Measurements from ENCODE around the gene AKAP9. TPM values are rescaled to one million over a fixed set of nuclear protein-coding genes. Genes with fewer than 3 reads are reported as not detected.

AKAP9 gene
- total RNA-seq = 9.1 and 14.5 TPM in 2 replicates

DNA sequence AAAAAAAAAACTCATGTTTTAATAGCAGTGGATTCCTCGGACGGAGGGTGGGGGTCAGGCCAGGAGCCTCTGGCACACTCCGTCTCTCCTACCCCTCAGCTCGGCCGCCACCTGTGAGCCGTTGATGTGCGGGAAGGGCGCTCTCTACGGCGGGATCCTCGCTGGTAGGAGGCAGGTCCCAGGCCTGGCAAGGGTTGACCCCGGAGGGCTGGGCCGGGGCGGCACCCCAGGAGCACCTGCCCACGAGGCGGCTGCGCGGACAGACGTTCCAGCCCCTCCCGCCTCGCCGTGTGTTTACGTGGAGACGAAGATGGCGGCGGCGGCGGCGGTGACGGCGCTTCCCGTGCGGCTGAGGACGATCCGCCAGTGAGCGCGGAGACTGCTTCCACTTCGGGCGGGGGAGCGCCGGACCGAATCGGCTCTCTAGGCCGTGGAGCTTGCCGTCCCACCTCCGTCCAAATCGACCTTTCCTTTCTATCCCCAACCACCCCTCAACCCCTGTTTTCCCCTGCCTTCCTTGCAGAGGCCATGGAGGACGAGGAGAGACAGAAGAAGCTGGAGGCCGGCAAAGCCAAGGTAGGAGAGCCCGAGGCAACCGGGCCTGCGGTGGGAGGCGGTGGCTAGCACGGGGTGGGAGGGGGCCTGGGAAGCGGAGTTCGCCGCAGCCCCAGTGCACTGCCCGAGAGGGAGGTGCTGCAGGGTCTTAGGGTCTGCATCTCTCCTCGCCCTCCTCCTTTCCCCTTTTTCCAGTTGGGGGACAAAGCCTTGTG, at the start of gene AKAP9:
Gene AKAP9, plus strand, starts transcription at position 291 of the 770 bp plus-strand sequence. Its CDS starts 238 bp downstream, at position 529.

DNA sequence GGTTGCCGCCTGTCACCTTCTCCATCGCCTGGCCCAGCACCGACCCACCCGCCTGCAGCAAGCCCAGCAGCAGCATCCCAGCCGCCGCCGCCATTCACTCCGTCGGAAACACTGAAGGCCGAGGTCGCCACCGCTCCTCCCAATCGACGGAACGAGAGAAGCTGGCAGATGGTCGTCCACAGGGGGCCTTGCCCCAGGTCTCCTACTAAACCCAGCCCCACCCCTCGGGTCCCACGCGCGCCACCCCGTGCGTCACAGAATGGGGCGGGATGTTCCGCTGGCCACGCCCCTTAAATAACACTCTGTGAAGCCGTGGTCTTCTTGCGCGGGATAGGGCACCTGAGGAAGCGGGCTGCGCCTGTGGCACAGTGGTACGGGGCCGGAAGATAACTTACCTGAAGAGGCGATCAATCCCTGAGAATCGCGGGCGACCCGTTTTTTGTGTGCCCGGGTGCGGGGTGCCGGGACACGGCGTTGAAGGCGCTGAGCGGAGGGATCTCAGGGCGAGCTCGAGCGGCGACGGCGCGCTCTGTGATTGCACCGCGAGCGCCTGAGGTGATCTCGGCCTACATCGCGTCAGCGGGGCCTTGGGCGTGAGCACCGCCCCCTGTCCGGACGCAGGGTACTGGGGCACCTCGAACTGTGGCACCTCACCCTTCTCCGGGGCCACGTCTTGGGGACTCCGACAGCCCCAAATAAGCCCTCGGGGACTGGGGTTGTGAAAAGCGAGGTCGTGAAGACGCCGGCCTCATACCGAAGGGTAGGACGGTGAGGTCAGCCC, 193.8 kb downstream of the AKAP9 start, which contains the start of gene CYP51A1:
Gene CYP51A1, minus strand, starts transcription at position 207 of the 781 bp plus-strand sequence. Its CDS starts 113 bp downstream, at position 94.

Other genes with a start within 250 kb of the AKAP9 start
- 5.4 and 6.6 TPM in 2 replicates for gene MTERF1, start 60.2 kb upstream of the AKAP9 start, total RNA-seq
- 178 and 203 TPM in 2 replicates for gene CYP51A1, start 193.6 kb downstream of the AKAP9 start, total RNA-seq
- 0.17 TPM in 1 of 2 replicates, not detected in the other for gene LRRD1, start 238.3 kb downstream of the AKAP9 start, total RNA-seq